Suprapubic skin (tissue), 4 donors: ENCODE results near the gene RCN2. TPM values are rescaled to one million over a fixed set of nuclear protein-coding genes. Genes with fewer than 3 reads are reported as not detected.

Experiments used
- DNase-seq, 2 donors: peaks; one replicate each; pipeline ENCODE4 v3.0.0-alpha.2; 2019; ENCODE audit warnings: low spot score in 2 of 2
- H3K27ac ChIP-seq: fragments of 200-600 bp; sonication (generic); one replicate; pipeline ENCODE4 v1.5.1; 2019
- H3K27me3 ChIP-seq: fragments of 200-600 bp; sonication (generic); one replicate; pipeline ENCODE4 v1.5.1; 2019
- H3K36me3 ChIP-seq: fragments of 200-600 bp; sonication (generic); one replicate; pipeline ENCODE4 v1.5.1; 2019
- H3K4me1 ChIP-seq: fragments of 200-600 bp; sonication (generic); one replicate; pipeline ENCODE4 v1.5.1; 2019
- H3K4me3 ChIP-seq: fragments of 200-600 bp; sonication (generic); one replicate; pipeline ENCODE4 v1.5.1; 2019; ENCODE audit warnings: mild to moderate bottlenecking
- H3K9me3 ChIP-seq: fragments of 200-600 bp; sonication (generic); one replicate; pipeline ENCODE4 v1.5.1; 2019
- CTCF ChIP-seq, 2 donors: fragments of 200-600 bp in 1 of 2; fragments of 450-650 bp in 1 of 2; sonication (generic) in 1 of 2; IDR thresholded peaks; one replicate each; pipeline ENCODE4 v1.5.1; 2016 to 2019; ENCODE audit warnings: antibody characterized with exemption in 2 of 2, mild to moderate bottlenecking in 1 of 2, moderate library complexity in 1 of 2
- EP300 ChIP-seq: sonication (generic); formaldehyde crosslinking; IDR thresholded peaks from one replicate; pipeline ENCODE4 v1.6.1; 2017; ENCODE audit warnings: antibody characterized with exemption
- POLR2A ChIP-seq, 2 donors: fragments of 450-650 bp; IDR thresholded peaks; one replicate each; pipeline ENCODE4 v1.6.1; 2017; ENCODE audit warnings: antibody characterized with exemption in 2 of 2, mild to moderate bottlenecking in 2 of 2, moderate library complexity in 2 of 2
- POLR2AphosphoS5 ChIP-seq, 3 donors: sonication (generic); formaldehyde crosslinking; IDR thresholded peaks; one replicate each; pipeline ENCODE4 v1.6.1; 2017; ENCODE audit warnings: antibody characterized with exemption in 3 of 3
- WGBS: methylation state at CpG from one replicate; pipeline ENCODE4 v1.1.5; 2018; 5-methylcytosine and 5-hydroxymethylcytosine counted together
- total RNA-seq, 4 donors: library from RNA; depleted of rRNA; stranded (reverse); fragments of >200 nt; gene quantifications; one replicate each; pipeline ENCODE4 v1.1.0, GENCODE V29; 2016

The RCN2 gene
- total RNA-seq, 4 donors from 2014 or later: 18.3 to 33.1 (median 23.6) TPM

GRCh38 chr15:76999996-77000395, 68.4 kb downstream of the RCN2 start:
- Histone ChIP-seq H3K4me3 (no peak overlapping the region), H3K27me3 (no peaks in the 10 kb centered on the region), H3K27ac (no peak overlapping the region), H3K9me3 (no peaks in the 10 kb centered on the region), H3K36me3 (no peaks in the 10 kb centered on the region), H3K4me1 (peaks cover 29% of the 10 kb centered on the region)
- 100% methylated on average over 2 of the region's 2 CpGs for WGBS
- DNase-seq: no peak
- no peak for TF ChIP-seq EP300
- TF ChIP-seq POLR2AphosphoS5 (IDR thresholded peaks at IDR 0.05): no peak
- no peak for TF ChIP-seq CTCF (IDR thresholded peaks at IDR 0.05)
- TF ChIP-seq POLR2A (IDR thresholded peaks at IDR 0.05): no peak

- no peaks in the 10 kb centered on the region for H3K36me3 ChIP-seq
- no peaks in the 10 kb centered on the region for H3K27me3 ChIP-seq
- TF ChIP-seq POLR2A (IDR thresholded peaks at IDR 0.05) (no peak), CTCF (IDR thresholded peaks at IDR 0.05) (no peak), EP300 (no peak), POLR2AphosphoS5 (IDR thresholded peaks at IDR 0.05) (no peak)
- 81% methylated on average over 4 of the region's 4 CpGs for WGBS
- H3K4me3 ChIP-seq: no peak overlapping the region
- H3K27ac ChIP-seq: no peak overlapping the region
- peaks cover 17% of the 10 kb centered on the region for H3K4me1 ChIP-seq
- DNase-seq: no peak
- H3K9me3 ChIP-seq: no peaks in the 10 kb centered on the region
Measured at GRCh38 chr15:77001351-77001750, 69.8 kb downstream of the RCN2 start.

GRCh38 chr15:77001966-77002365, 70.4 kb downstream of the RCN2 start:
- no peaks in the 10 kb centered on the region for H3K36me3 ChIP-seq
- 73% methylated on average over 4 of the region's 4 CpGs for WGBS
- H3K4me1 ChIP-seq: peaks cover 11% of the 10 kb centered on the region
- DNase-seq: no peak
- no peak overlapping the region for H3K4me3 ChIP-seq
- H3K27me3 ChIP-seq: no peaks in the 10 kb centered on the region
- H3K9me3 ChIP-seq: no peaks in the 10 kb centered on the region
- no peak overlapping the region for H3K27ac ChIP-seq
- TF ChIP-seq EP300 (no peak), CTCF (IDR thresholded peaks at IDR 0.05) (no peak), POLR2A (IDR thresholded peaks at IDR 0.05) (no peak), POLR2AphosphoS5 (IDR thresholded peaks at IDR 0.05) (no peak)

- DNase-seq: no peak
- Histone ChIP-seq H3K36me3 (no peaks in the 10 kb centered on the region), H3K4me1 (peaks cover 8% of the 10 kb centered on the region), H3K9me3 (no peaks in the 10 kb centered on the region), H3K27ac (no peak overlapping the region), H3K4me3 (no peak overlapping the region), H3K27me3 (no peaks in the 10 kb centered on the region)
- WGBS: 78% methylated on average over 7 of the region's 7 CpGs
- TF ChIP-seq CTCF (IDR thresholded peaks at IDR 0.05) (no peak), POLR2A (IDR thresholded peaks at IDR 0.05) (no peak), EP300 (no peak), POLR2AphosphoS5 (IDR thresholded peaks at IDR 0.05) (no peak)
Measured at GRCh38 chr15:77002436-77002835, 70.9 kb downstream of the RCN2 start.

- Histone ChIP-seq H3K27ac (no peak overlapping the region), H3K4me3 (no peak overlapping the region), H3K27me3 (no peaks in the 10 kb centered on the region), H3K4me1 (no peaks in the 10 kb centered on the region), H3K36me3 (no peaks in the 10 kb centered on the region), H3K9me3 (no peaks in the 10 kb centered on the region)
- DNase-seq: no peak
- TF ChIP-seq POLR2AphosphoS5 (IDR thresholded peaks at IDR 0.05): no peak
- TF ChIP-seq EP300: no peak
- no peak for TF ChIP-seq POLR2A (IDR thresholded peaks at IDR 0.05)
- no peak for TF ChIP-seq CTCF (IDR thresholded peaks at IDR 0.05)
- 87% methylated on average over 14 of the region's 16 CpGs for WGBS
Measured at GRCh38 chr15:77002954-77003912, 71.7 kb downstream of the RCN2 start.
